A673 (cell line): ENCODE measurements around the gene RLBP1.

Experiments
- EZH2 ChIP-seq: fragments of 200-600 bp; sonication (generic); IDR thresholded peaks from 2 replicates; pipeline ENCODE4 v1.6.1; 2017; ENCODE audit warnings: borderline replicate concordance, low read depth, mild to moderate bottlenecking, mixed read lengths, antibody characterized with exemption, low read length; ENCODE audit not compliant: poor library complexity, severe bottlenecking
- TF ChIP-seq, protein P1 (sequence below): fragments of 300-800, 200-600 bp; sonication (generic); conservative IDR thresholded peaks from 2 replicates; pipeline ENCODE4 v1.5.1; 2017; ENCODE audit warnings: low read depth, mild to moderate bottlenecking, antibody characterized with exemption, low read length, moderate library complexity, mixed read lengths

DNA sequence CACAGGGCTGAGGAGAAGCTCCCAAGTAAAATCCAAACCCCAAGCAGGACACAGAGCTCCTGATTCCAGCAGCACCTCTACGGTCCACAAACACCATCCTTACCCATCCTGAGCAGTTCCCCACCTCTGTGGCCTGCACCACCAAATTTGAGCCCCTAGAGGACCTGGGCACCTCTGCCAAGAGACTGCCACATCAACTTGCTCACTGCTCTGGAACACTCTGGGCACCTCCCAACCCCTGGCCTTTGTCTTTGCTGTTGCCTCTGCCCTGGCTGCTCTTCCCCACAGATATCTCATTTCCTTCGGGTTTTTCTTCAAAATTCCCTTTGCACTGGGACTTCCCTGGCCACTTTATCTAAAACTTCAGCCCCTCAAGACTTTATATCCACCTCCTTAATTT, 5.8 kb downstream of the RLBP1 start:
- TF ChIP-seq, protein P1, sequence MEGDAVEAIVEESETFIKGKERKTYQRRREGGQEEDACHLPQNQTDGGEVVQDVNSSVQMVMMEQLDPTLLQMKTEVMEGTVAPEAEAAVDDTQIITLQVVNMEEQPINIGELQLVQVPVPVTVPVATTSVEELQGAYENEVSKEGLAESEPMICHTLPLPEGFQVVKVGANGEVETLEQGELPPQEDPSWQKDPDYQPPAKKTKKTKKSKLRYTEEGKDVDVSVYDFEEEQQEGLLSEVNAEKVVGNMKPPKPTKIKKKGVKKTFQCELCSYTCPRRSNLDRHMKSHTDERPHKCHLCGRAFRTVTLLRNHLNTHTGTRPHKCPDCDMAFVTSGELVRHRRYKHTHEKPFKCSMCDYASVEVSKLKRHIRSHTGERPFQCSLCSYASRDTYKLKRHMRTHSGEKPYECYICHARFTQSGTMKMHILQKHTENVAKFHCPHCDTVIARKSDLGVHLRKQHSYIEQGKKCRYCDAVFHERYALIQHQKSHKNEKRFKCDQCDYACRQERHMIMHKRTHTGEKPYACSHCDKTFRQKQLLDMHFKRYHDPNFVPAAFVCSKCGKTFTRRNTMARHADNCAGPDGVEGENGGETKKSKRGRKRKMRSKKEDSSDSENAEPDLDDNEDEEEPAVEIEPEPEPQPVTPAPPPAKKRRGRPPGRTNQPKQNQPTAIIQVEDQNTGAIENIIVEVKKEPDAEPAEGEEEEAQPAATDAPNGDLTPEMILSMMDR, result no peak
- TF ChIP-seq EZH2, result no peak
